Activated CD8-positive, alpha-beta memory T cell treated with anti-CD3 and anti-CD28 coated beads for 48 hours (primary cell): ENCODE measurements around the gene TBC1D12.
A peak's percentile ranks its signal among the peaks of the same experiment; 100 is the strongest.
"Not testable (repeated sequence)": the region's sequence is repeated elsewhere in the genome, so short reads cannot be mapped to it uniquely, and the experiment has no call there.

Experiments
- DNase-seq, 3 experiments: peaks; one replicate each; pipeline ENCODE4 v3.0.0-alpha.2; 2020; ENCODE audit warnings: low read depth in 2 of 3, low spot score in 2 of 3

Gene TBC1D12

DNA sequence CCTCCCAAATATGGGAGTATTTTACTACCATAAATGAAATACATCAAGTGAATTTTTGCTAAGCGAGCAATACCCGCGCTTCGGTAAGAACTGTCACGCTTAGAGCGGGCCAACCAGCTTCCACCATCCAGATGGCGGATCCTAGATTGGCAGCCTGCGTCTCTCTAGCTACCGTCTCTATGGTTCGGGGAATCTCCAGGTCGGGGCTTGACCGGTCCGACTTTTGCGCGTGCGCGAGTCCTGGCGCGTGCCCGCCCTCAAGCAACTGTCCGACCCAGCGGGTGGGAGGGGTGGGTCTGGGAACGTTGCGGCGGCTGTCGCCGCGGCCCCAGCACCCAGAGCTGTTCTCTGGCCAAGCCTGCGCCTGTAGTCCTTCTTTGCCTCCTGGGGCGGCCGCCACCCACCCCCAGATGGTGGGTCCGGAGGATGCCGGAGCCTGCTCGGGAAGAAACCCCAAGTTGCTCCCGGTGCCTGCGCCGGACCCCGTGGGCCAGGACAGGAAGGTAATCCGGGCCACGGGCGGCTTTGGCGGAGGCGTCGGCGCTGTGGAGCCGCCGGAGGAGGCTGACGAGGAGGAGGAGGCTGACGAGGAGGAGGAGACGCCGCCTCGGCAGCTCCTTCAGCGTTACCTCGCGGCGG lies at the start of gene TBC1D12:
TSS of gene TBC1D12 (plus strand) at position 338 of the 639 bp plus-strand sequence. CDS start at position 411, 73 bp downstream.
- peak; percentile 14 to 18 (median 16) for DNase-seq

DNA sequence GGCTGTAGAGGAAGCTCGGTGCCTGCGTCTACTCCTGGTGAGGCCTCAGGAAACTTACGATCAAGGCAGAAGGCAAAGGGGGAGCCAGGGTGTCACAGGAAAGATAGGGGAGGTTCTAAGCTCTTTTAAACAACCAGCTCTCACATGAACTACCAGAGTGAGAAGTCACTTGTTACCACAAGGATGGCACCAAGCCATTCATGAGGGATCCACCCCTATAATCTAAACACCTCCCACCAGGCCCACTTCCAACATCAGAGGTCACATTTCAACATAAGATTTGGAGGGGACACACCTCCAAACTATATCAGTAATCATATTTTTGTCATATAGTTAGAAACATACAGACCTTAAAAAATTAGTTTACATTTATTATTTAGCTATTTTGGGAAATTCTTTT lies 49.0 kb upstream of the TBC1D12 start:
- no peak for DNase-seq

GRCh38 chr10:94355841-94356240 lies 46.5 kb upstream of the TBC1D12 start:
- no peak for DNase-seq

- DNase-seq, result no peak
Measured at GRCh38 chr10:94357193-94357592, 45.1 kb upstream of the TBC1D12 start.

- DNase-seq, result no peak
Measured at GRCh38 chr10:94358480-94358879, 43.9 kb upstream of the TBC1D12 start.

DNA sequence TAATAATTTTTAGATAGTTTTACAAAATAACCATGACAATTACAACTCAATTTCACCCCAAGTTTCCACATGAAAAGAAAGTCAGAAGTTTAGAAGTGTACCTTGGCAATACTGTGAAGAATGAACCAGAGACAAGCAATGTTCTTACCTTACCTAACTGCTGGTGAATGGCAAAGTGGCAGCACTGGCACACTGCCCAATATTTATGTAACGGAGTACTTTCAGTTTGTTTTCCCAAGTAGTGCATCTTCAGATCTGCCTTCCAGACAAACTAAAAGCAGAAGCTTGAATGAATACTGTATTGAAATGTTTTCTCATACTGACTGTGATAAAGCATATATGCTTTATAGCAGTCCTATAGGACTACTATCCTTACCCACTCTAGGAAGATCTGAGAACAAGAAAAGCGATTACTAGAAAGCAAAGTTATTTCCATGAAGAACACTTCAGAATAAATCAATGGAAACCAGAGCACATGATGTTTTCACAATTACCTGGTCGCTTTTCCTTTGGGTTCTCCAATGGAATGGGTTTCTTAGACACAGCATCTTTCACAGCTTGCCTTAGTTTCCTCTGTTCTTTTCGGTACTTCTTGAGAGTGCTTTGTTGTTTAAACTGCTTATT lies 41.1 kb upstream of the TBC1D12 start:
- DNase-seq, result no peak

DNA sequence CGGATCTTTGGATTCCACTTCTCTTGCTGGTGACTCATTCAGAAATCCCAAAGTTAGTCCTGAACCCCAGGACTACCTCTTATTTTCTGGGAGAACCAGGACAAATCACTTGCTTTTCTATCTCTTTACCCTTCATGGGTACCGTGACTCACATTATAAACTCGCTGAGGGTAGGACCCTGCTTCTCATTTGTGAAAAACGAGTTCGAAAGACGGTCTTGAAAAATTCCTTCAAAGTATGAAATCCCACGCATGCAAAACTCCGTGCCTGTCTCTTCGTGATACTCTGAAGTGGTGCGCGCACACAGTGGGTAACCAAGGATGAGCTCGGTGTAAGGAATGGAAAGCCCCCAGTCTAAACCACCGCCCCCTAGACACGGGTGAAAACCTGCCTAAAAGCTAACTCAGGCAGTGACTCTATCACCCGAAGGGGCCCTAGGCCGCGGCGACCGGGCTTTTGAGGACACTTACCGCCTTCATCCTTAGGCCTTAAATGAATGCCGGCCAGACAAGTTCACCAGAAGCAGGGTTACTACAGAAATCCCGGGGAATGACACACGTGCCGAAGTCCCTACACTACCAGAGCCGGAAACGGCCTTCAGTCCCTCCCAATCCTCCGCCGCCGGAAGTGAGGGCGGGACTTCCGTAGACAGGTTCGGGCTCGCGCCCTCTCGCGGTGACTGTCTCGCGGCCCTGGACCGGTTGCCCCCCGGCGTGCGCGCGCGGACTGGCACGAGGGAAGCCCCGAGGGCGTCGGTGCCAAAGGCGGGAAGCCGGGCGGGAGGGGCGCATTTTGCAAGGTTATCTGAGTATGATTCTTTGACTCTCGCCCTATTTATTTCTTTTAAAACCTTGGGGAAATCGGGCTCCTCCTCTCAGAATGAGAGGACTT lies 39.7 kb upstream of the TBC1D12 start, which contains the start of gene NOC3L:
TSS of gene NOC3L (minus strand) at position 580 of the 891 bp plus-strand sequence. CDS start at position 479, 101 bp downstream.
- peak; percentile 82 to 92 (median 88) for DNase-seq

DNA sequence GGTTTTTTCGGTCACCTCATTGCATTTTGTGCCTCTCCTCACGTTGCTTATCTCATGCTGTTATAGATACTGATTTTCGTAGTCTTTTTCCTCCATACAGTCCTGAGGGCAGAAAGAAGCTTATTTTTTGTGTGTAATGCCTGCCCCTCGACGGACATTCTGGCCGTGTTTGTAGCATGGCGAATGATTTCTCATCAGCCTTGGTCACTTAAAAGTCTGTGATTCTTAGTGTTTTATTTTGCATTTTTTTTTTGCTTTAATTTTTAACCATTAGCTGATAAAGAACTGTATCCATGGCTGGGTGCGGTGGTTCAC lies 39.1 kb upstream of the TBC1D12 start:
- DNase-seq, result no peak

DNA sequence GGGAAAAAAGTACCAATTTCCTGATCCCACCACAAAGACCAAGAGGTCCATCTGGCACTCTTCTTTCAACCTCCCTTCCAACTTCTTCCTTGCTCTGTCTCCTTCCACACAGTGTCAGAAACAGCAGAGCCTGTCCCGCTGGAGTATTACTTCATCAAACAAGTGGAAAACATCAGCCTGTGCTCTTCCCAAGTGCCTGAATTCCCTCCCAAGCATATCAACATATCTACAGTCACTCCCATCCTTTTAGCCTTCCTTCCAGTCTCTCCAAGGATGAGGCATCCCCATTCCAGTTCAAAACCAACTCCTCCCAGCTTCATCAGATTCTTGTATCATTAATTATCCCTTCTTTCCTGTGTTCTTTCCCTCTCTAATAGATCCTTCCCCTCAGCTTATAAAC lies 37.9 kb upstream of the TBC1D12 start:
- no peak for DNase-seq

DNA sequence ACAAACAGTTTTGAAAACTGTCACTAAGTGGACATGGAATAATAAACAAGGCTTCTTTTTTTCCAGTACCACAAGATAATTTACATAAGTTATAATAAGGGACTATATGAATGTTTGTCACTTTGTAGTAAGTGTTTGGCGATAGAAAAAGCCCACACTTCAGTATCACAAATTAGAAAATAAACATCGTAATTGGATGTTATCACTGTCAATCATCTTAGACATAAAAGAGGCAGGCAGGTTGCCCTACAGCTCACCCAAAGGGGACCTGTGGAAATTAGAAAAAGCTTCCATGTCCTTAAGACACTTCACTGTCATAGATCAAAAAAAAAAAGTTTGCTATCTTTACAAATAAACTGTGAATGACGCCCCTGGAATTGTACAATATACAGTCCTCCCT lies 36.0 kb upstream of the TBC1D12 start:
- DNase-seq, result no peak

GRCh38 chr10:94370501-94370900 lies 31.8 kb upstream of the TBC1D12 start:
- DNase-seq, result no peak

GRCh38 chr10:94375374-94375773 lies 27.0 kb upstream of the TBC1D12 start:
- DNase-seq, result no peak

GRCh38 chr10:94376865-94377264 lies 25.5 kb upstream of the TBC1D12 start:
- DNase-seq, result no peak

DNA sequence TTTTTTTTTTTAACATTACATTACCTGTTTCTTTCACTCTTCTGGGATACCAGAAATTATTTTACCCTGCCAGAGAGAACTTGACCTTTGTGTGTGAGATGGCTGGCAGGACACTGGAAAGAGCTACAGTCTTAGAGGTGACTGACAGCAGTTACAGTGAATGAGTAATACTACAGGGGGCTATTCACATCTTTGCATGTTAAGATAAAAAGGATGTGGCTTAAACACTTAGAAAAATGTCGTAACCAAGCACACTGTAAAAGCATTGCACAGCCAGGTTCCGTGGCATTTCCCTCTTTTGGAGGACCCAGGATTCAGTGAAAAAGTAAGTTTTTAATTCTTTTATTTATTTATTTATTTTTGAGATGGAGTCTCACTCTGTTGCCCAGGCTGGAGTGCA lies 18.8 kb upstream of the TBC1D12 start:
- DNase-seq, result no peak

- not testable (repeated sequence) for DNase-seq
Measured at GRCh38 chr10:94385733-94386132, 16.6 kb upstream of the TBC1D12 start.

- not testable (repeated sequence) for DNase-seq
Measured at GRCh38 chr10:94392117-94392516, 10.2 kb upstream of the TBC1D12 start.

- DNase-seq, result no peak
Measured at GRCh38 chr10:94397549-94398370, 4.6 kb upstream of the TBC1D12 start.

DNA sequence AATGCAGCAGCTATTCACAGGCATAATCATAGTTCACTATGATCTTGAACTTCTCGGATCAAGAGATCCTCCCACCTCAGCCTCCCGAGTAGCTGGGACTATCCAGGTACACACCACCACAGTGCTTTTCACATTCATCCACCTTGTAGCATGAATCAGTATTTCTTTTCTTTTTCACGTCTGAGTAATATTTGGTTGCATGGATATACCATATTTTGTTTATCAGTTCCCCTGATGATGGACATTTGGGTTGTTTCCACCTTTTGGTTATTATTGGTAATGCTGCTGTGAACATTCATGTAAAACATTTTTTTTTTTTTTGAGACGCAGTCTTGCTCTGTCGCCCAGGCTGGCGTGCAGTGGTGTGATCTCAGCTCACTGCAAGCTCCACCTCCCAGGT lies 3.6 kb upstream of the TBC1D12 start:
- no peak for DNase-seq

DNA sequence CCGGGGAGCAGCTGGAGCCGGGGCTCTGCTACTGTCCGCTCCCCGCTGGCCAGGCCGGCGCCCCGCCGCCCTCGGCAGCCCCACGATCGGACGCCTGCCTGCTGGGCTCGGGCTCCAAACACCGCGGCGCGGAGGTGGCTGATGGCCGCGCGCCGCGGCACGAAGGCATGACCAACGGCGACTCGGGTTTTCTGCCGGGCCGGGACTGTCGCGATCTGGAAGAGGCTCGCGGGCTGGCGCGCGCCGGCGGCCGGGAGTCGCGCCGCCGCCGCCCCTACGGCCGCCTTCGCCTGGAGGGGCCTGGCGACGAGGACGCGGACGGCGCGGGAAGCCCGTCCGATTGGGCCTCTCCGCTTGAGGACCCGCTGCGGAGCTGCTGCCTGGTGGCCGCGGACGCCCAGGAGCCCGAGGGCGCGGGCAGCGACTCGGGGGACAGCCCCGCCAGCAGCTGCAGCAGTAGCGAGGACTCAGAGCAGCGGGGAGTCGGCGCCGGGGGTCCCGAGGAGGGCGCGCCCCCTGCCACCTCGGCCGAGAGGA lies 570 bp downstream of the TBC1D12 start:
- DNase-seq, result no peak

DNA sequence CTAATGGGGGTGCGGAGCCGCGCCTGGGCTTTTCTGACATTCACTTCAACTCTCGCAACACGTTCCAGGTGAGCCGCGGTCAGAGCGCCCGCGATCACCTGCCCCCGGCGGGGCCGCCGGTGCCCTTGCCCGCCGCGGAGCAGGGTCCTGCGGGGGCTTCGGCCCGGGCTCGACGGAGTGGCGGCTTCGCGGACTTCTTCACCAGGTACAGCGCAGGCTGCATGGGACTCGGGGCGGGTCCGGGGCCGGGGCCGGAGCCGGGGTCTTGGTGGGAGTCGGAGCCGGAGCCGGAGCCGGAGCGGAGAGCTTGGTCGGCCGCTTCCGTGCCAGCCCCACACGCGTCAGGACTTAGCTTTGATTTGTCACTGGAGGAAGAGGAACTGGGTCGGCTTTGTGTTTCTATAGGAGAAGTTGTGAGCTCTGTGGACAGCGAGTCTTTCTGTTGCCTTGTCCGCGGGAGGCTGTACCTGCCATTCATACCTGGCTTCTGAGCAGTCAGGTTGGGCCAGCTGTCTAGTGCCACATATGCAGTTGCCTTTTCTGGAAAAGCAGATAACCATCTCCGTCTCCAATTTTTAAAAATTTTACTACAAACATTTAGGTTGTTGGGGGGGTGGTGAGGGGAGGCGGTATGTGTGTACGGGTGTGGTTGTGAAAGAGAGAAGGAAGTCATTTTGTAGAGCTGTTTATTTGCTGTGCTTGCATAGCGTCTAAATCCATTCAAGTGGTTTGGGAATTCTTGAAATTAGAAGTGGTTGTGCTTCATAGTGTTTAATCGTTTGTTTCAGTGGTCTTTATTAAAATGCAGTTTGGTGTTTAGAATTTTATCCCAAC lies 1.3 kb downstream of the TBC1D12 start:
- DNase-seq, result no peak
